ENCODE results near the gene FBXO15. TPM values are rescaled to one million over a fixed set of nuclear protein-coding genes. Genes with fewer than 3 reads are reported as not detected.

The FBXO15 gene
- total RNA-seq, 4 donors from 2014 or later, result 0.60 to 0.80 TPM; not detected in 2

GRCh38 chr18:74179623-74180199, 32.1 kb upstream of the FBXO15 start:
- Histone ChIP-seq H3K4me1 (no peaks in the 10 kb centered on the region), H3K4me3 (no peak overlapping the region), H3K27me3 (peaks cover 14% of the 10 kb centered on the region), H3K36me3 (no peaks in the 10 kb centered on the region), H3K9me3 (peaks cover 3% of the 10 kb centered on the region), H3K27ac (no peak overlapping the region)
- 75% methylated on average over 8 of the region's 10 CpGs for WGBS
- TF ChIP-seq EP300 (IDR thresholded peaks at IDR 0.05) (no peak), POLR2AphosphoS5 (IDR thresholded peaks at IDR 0.05) (no peak), POLR2A (IDR thresholded peaks at IDR 0.05) (no peak), CTCF (IDR thresholded peaks at IDR 0.05) (no peak)
- DNase-seq (ENCODE audit: low spot score in 2 of 2), result no peak

- Histone ChIP-seq H3K4me1 (no peaks in the 10 kb centered on the region), H3K9me3 (peaks cover 3% of the 10 kb centered on the region), H3K27me3 (peaks cover 14% of the 10 kb centered on the region), H3K4me3 (no peak overlapping the region), H3K27ac (no peak overlapping the region), H3K36me3 (no peaks in the 10 kb centered on the region)
- 96% methylated on average over 1 of the region's 1 CpG for WGBS
- no peak for TF ChIP-seq POLR2AphosphoS5 (IDR thresholded peaks at IDR 0.05)
- TF ChIP-seq CTCF (IDR thresholded peaks at IDR 0.05), result no peak
- no peak for TF ChIP-seq POLR2A (IDR thresholded peaks at IDR 0.05)
- TF ChIP-seq EP300 (IDR thresholded peaks at IDR 0.05), result no peak
- DNase-seq (ENCODE audit: low spot score in 2 of 2), result no peak
These were observed 31.2 kb upstream of the FBXO15 start for GRCh38 chr18:74178884-74179283.

- Histone ChIP-seq H3K9me3 (peaks cover 3% of the 10 kb centered on the region), H3K4me3 (no peak overlapping the region), H3K27me3 (peaks cover 12% of the 10 kb centered on the region), H3K4me1 (no peaks in the 10 kb centered on the region), H3K27ac (no peak overlapping the region), H3K36me3 (no peaks in the 10 kb centered on the region)
- 78% methylated on average over 6 of the region's 6 CpGs for WGBS
- no peak for DNase-seq (ENCODE audit: low spot score in 2 of 2)
- TF ChIP-seq EP300 (IDR thresholded peaks at IDR 0.05), result no peak
- no peak for TF ChIP-seq POLR2AphosphoS5 (IDR thresholded peaks at IDR 0.05)
- no peak for TF ChIP-seq POLR2A (IDR thresholded peaks at IDR 0.05)
- no peak for TF ChIP-seq CTCF (IDR thresholded peaks at IDR 0.05)
These were observed 28.0 kb upstream of the FBXO15 start for GRCh38 chr18:74175658-74176057.

GRCh38 chr18:74173434-74173750, 25.8 kb upstream of the FBXO15 start:
- TF ChIP-seq EP300 (IDR thresholded peaks at IDR 0.05), result no peak
- TF ChIP-seq CTCF (IDR thresholded peaks at IDR 0.05), result no peak
- TF ChIP-seq POLR2AphosphoS5 (IDR thresholded peaks at IDR 0.05), result no peak
- Histone ChIP-seq H3K27ac (no peak overlapping the region), H3K4me1 (no peaks in the 10 kb centered on the region), H3K27me3 (peaks cover 12% of the 10 kb centered on the region), H3K36me3 (no peaks in the 10 kb centered on the region), H3K4me3 (no peak overlapping the region), H3K9me3 (no peaks in the 10 kb centered on the region)
- WGBS, result 91% methylated on average over 11 of the region's 11 CpGs
- DNase-seq (ENCODE audit: low spot score in 2 of 2), result no peak

- no peaks in the 10 kb centered on the region for H3K36me3 ChIP-seq
These were observed 25.2 kb upstream of the FBXO15 start for GRCh38 chr18:74172697-74173433.

More at GRCh38 chr18:74172697-74173433, 25.2 kb upstream of the FBXO15 start:
- H3K27ac ChIP-seq, result no peak overlapping the region
- H3K4me3 ChIP-seq, result no peak overlapping the region
- H3K9me3 ChIP-seq, result no peaks in the 10 kb centered on the region
- H3K27me3 ChIP-seq, result peaks cover 12% of the 10 kb centered on the region
- WGBS, result 76% methylated on average over 27 of the region's 27 CpGs
- TF ChIP-seq POLR2A (IDR thresholded peaks at IDR 0.05) (no peak), POLR2AphosphoS5 (IDR thresholded peaks at IDR 0.05) (no peak)
- H3K4me1 ChIP-seq, result no peaks in the 10 kb centered on the region
- no peak for DNase-seq (ENCODE audit: low spot score in 2 of 2)
